Thyroid gland (tissue), 4 donors: ENCODE measurements around the gene DNAH11. TPM values are rescaled to one million over a fixed set of nuclear protein-coding genes. Genes with fewer than 3 reads are reported as not detected.

Experiments used
- DNase-seq, 2 donors: peaks; one replicate each; pipeline ENCODE4 v3.0.0-alpha.2; 2019
- H3K27ac ChIP-seq, 3 donors: fragments of 200-600 bp; sonication (generic); 1 replicate in 2 of 3; 2 replicates in 1 of 3; pipeline ENCODE4 v1.5.1; 2016 to 2019; ENCODE audit warnings: mild to moderate bottlenecking in 1 of 3, moderate library complexity in 1 of 3
- H3K27me3 ChIP-seq: fragments of 200-600 bp; sonication (generic); one replicate; pipeline ENCODE4 v1.5.1; 2019
- H3K36me3 ChIP-seq, 2 donors: fragments of 200-600 bp; sonication (generic); one replicate each; pipeline ENCODE4 v1.5.1; 2016 to 2019
- H3K4me1 ChIP-seq, 2 donors: fragments of 200-600 bp; sonication (generic); one replicate each; pipeline ENCODE4 v1.5.1; 2017 to 2019
- H3K4me3 ChIP-seq, 3 donors: fragments of 200-600 bp; sonication (generic); replicated peaks in 1 of 3; 1 replicate in 2 of 3; 2 replicates in 1 of 3; pipeline ENCODE4 v1.5.1; 2016; ENCODE audit warnings: mild to moderate bottlenecking in 1 of 3
- H3K9me3 ChIP-seq: fragments of 200-600 bp; sonication (generic); one replicate; pipeline ENCODE4 v1.5.1; 2017
- CTCF ChIP-seq, 6 experiments: fragments of 200-600 bp in 3 of 6; fragments of 450-650 bp in 3 of 6; sonication (generic) in 3 of 6; IDR thresholded peaks; one replicate each; pipeline ENCODE4 v1.5.1; 2016 to 2019; ENCODE audit warnings: antibody characterized with exemption in 6 of 6, mild to moderate bottlenecking in 2 of 6, inconsistent platforms in 1 of 6, moderate library complexity in 1 of 6
- POLR2A ChIP-seq, 2 donors: fragments of 450-650 bp; IDR thresholded peaks; one replicate each; pipeline ENCODE4 v1.6.1; 2017; ENCODE audit warnings: antibody characterized with exemption in 2 of 2, mild to moderate bottlenecking in 2 of 2, moderate library complexity in 1 of 2
- WGBS, 2 donors: methylation state at CpG; one replicate each; pipeline ENCODE4 v1.1.5; 2017; 5-methylcytosine and 5-hydroxymethylcytosine counted together
- intact Hi-C: fragments of 100-400 bp; cut with DNase I; formaldehyde crosslinking; loops from one replicate; pipeline ENCODE4 v1.15.1; 2023
- total RNA-seq, 4 donors: library from RNA; depleted of rRNA; stranded (reverse); fragments of >200 nt; gene quantifications; one replicate each; pipeline ENCODE4 v1.2.3, GENCODE V29; 2016

The DNAH11 gene
- total RNA-seq, 4 donors from 2014 or later: 3.9 to 29.9 (median 10.9) TPM

GRCh38 chr7:21942955-21943354 lies 400.1 kb downstream of the DNAH11 start:
- DNase-seq: no peak
- Histone ChIP-seq H3K4me3 (no peak overlapping the region), H3K9me3 (no peaks in the 10 kb centered on the region), H3K36me3 (no peaks in the 10 kb centered on the region), H3K27me3 (no peaks in the 10 kb centered on the region), H3K4me1 (peaks cover 18 to 61% of the 10 kb centered on the region in 2 donors), H3K27ac (no peak overlapping the region)
- intact Hi-C loops: no loop called here
- no peak for TF ChIP-seq POLR2A (IDR thresholded peaks at IDR 0.05)
- WGBS, 2 donors: 88 to 96% methylated on average over 6 of the region's 6 CpGs

- intact Hi-C loops: no loop called here
- 95% methylated on average over 5 of the region's 5 CpGs for WGBS, 2 donors
- no peak for TF ChIP-seq POLR2A (IDR thresholded peaks at IDR 0.05)
- no peak for TF ChIP-seq CTCF (IDR thresholded peaks at IDR 0.05)
- no peaks in the 10 kb centered on the region for H3K27me3 ChIP-seq
- no peaks in the 10 kb centered on the region for H3K9me3 ChIP-seq
- no peak for DNase-seq
- no peaks in the 10 kb centered on the region for H3K36me3 ChIP-seq
- H3K27ac ChIP-seq: no peak overlapping the region
- H3K4me1 ChIP-seq: peaks cover 22 to 62% of the 10 kb centered on the region in 2 donors
- H3K4me3 ChIP-seq: no peak overlapping the region
Observed at GRCh38 chr7:21943436-21943835, 400.6 kb downstream of the DNAH11 start.

GRCh38 chr7:21944616-21945453 lies 402.0 kb downstream of the DNAH11 start:
- Histone ChIP-seq H3K27ac (peak overlapping the region; percentile 76 to 97 (median 85)), H3K36me3 (no peaks in the 10 kb centered on the region), H3K4me1 (peaks cover 13 to 61% of the 10 kb centered on the region in 2 donors), H3K27me3 (no peaks in the 10 kb centered on the region), H3K4me3 (peak overlapping the region; percentile 15 to 45 (median 26)), H3K9me3 (no peaks in the 10 kb centered on the region)
- peak in 2 of 6 experiments; percentile 21 to 33 for TF ChIP-seq CTCF (IDR thresholded peaks at IDR 0.05)
- peak in 1 of 2 donors; percentile 56 for TF ChIP-seq POLR2A (IDR thresholded peaks at IDR 0.05)
- intact Hi-C loops: no loop called here
- WGBS, 2 donors: 1 to 2% methylated on average over 34 of the region's 34 CpGs
- peak; percentile 89 to 92 for DNase-seq

GRCh38 chr7:21945454-21946221 lies 402.8 kb downstream of the DNAH11 start, which contains the start of gene CDCA7L:
Gene CDCA7L (minus strand): TSS chr7:21945899. CDS start chr7:21945804, 95 bp downstream.
- 0 to 1% methylated on average over 24 to 33 of the region's 83 CpGs for WGBS, 2 donors

More at GRCh38 chr7:21945454-21946221, 402.8 kb downstream of the DNAH11 start, which contains the start of gene CDCA7L:
- Histone ChIP-seq H3K9me3 (no peaks in the 10 kb centered on the region), H3K27ac (peak within 1 kb of the TSS; percentile 76 to 97 (median 85)), H3K4me1 (peaks cover 13 to 54% of the 10 kb centered on the region in 2 donors), H3K36me3 (no peaks in the 10 kb centered on the region), H3K27me3 (no peaks in the 10 kb centered on the region), H3K4me3 (peak within 1 kb of the TSS; percentile 15 to 45 (median 26))
- peak; percentile 89 to 91 for DNase-seq
- peak; percentile 49 to 85 for TF ChIP-seq POLR2A (IDR thresholded peaks at IDR 0.05)
- peak in 1 of 6 experiments; percentile 5 for TF ChIP-seq CTCF (IDR thresholded peaks at IDR 0.05)
- intact Hi-C loops: no loop called here
